Measurements from ENCODE around the gene KRT32. TPM values are rescaled to one million over a fixed set of nuclear protein-coding genes. Genes with fewer than 3 reads are reported as not detected.
A peak's percentile ranks its signal among the peaks of the same experiment; 100 is the strongest.

Gene KRT32
- polyA plus RNA-seq, 3 donors from 2014 or later, result not detected

- H3K9me3 Mint-ChIP-seq, result no peaks in the 10 kb centered on the region
- no peak overlapping the region for H3K4me3 Mint-ChIP-seq
- DNase-seq, result no peak
- H3K27ac Mint-ChIP-seq, result no peak overlapping the region
- no peaks in the 10 kb centered on the region for H3K4me1 Mint-ChIP-seq
- peaks cover 0 to 5% (median 4%) of the 10 kb centered on the region in 3 donors for H3K27me3 Mint-ChIP-seq (ENCODE audit: low read depth in 3 of 3)
- no peaks in the 10 kb centered on the region for H3K36me3 Mint-ChIP-seq
These were observed 36.0 kb upstream of the KRT32 start for GRCh38 chr17:41503202-41503601.

DNA sequence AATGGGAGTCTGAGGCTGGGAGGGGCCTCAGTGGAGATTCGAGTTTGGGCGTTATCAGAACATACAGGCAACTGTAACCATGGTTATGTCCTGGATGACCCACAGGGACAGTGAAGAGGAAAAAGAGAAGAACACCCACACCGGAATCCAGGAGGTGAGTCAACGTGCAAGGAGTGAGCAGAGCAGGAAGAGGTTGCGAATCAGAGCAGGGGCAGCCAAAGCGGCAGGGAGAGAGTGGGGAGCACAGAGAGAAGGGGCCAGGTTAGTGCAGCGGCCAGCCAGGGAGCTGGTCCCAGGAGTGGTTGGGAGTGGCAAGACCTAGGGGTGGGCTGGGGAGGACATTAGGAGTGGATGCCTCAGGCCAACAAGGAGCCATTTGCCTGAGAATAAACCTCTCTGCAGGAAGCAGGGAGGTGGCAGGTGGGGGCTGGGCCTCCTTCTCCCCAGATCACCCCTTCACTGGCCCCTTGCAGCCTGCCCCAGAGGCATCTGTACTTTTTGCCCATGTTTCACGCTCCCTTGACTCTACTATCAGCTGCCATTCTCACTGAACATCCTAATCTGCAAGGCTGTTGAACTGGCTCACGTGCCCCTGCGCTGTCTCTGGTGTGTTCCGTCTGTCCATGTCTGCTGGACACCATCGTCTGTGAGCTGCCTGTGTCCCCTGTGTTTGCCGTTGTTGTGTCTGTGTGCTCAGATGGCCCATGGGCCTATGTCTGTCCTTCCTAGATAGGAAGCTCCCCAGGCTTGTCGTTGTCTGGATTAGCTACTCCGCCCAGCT, 33.1 kb upstream of the KRT32 start:
- Mint-ChIP-seq H3K9me3 (no peaks in the 10 kb centered on the region), H3K4me1 (peaks cover 0 to 2% of the 10 kb centered on the region in 2 donors), H3K27ac (no peak overlapping the region), H3K36me3 (no peaks in the 10 kb centered on the region), H3K4me3 (no peak overlapping the region), H3K27me3 (ENCODE audit: low read depth in 3 of 3) (peaks cover 0 to 7% (median 0%) of the 10 kb centered on the region in 3 donors)
- DNase-seq, result no peak

GRCh38 chr17:41499714-41500113, 32.5 kb upstream of the KRT32 start:
- no peaks in the 10 kb centered on the region for H3K36me3 Mint-ChIP-seq
- no peaks in the 10 kb centered on the region for H3K9me3 Mint-ChIP-seq
- peaks cover 0 to 2% of the 10 kb centered on the region in 2 donors for H3K4me1 Mint-ChIP-seq
- H3K27me3 Mint-ChIP-seq (ENCODE audit: low read depth in 3 of 3), result peaks cover 0 to 4% (median 0%) of the 10 kb centered on the region in 3 donors
- no peak for DNase-seq
- H3K27ac Mint-ChIP-seq, result no peak overlapping the region
- no peak overlapping the region for H3K4me3 Mint-ChIP-seq

DNA sequence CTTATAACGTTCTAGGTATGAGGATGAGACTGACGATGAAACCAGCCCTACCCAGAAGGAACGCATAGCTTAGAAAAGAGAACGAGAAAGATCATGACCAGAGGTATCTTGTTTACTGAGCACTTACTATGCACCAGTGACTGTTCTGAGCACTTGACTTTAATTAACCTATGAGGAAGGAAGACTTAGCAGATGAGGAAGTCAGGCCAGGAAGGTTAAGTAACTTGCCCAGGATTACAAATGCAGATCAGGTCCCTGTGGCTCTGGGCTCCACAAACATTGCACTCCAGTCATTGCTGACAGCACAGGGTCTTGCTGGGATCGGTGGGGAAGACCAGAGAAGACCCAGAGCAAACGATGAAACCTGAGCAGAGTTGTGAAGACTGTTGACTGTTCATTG, 31.1 kb upstream of the KRT32 start:
- no peak overlapping the region for H3K4me3 Mint-ChIP-seq
- peaks cover 0 to 2% of the 10 kb centered on the region in 2 donors for H3K4me1 Mint-ChIP-seq
- H3K9me3 Mint-ChIP-seq, result no peaks in the 10 kb centered on the region
- H3K27ac Mint-ChIP-seq, result no peak overlapping the region
- H3K27me3 Mint-ChIP-seq (ENCODE audit: low read depth in 3 of 3), result peaks cover 0 to 4% (median 1%) of the 10 kb centered on the region in 3 donors
- H3K36me3 Mint-ChIP-seq, result no peaks in the 10 kb centered on the region
- no peak for DNase-seq

- Mint-ChIP-seq H3K4me3 (no peak overlapping the region), H3K4me1 (peaks cover 0 to 2% of the 10 kb centered on the region in 2 donors), H3K9me3 (no peaks in the 10 kb centered on the region), H3K27ac (no peak overlapping the region), H3K27me3 (ENCODE audit: low read depth in 3 of 3) (peaks cover 0 to 5% (median 4%) of the 10 kb centered on the region in 3 donors), H3K36me3 (no peaks in the 10 kb centered on the region)
- DNase-seq, result peak; percentile 12 to 18 (median 14)
These were observed 29.8 kb upstream of the KRT32 start for GRCh38 chr17:41496803-41497484.

GRCh38 chr17:41494524-41494923, 27.3 kb upstream of the KRT32 start:
- no peak overlapping the region for H3K4me3 Mint-ChIP-seq
- no peaks in the 10 kb centered on the region for H3K36me3 Mint-ChIP-seq
- peaks cover 2 to 9% (median 4%) of the 10 kb centered on the region in 3 donors for H3K27me3 Mint-ChIP-seq (ENCODE audit: low read depth in 3 of 3)
- no peaks in the 10 kb centered on the region for H3K9me3 Mint-ChIP-seq
- no peak overlapping the region for H3K27ac Mint-ChIP-seq
- H3K4me1 Mint-ChIP-seq, result peaks cover 0 to 2% of the 10 kb centered on the region in 2 donors
- no peak for DNase-seq

GRCh38 chr17:41492771-41493170, 25.6 kb upstream of the KRT32 start:
- Mint-ChIP-seq H3K4me3 (no peak overlapping the region), H3K4me1 (peaks cover 0 to 2% of the 10 kb centered on the region in 2 donors), H3K9me3 (no peaks in the 10 kb centered on the region), H3K36me3 (no peaks in the 10 kb centered on the region), H3K27me3 (ENCODE audit: low read depth in 3 of 3) (peaks cover 3 to 9% (median 4%) of the 10 kb centered on the region in 3 donors), H3K27ac (no peak overlapping the region)
- DNase-seq, result no peak

DNA sequence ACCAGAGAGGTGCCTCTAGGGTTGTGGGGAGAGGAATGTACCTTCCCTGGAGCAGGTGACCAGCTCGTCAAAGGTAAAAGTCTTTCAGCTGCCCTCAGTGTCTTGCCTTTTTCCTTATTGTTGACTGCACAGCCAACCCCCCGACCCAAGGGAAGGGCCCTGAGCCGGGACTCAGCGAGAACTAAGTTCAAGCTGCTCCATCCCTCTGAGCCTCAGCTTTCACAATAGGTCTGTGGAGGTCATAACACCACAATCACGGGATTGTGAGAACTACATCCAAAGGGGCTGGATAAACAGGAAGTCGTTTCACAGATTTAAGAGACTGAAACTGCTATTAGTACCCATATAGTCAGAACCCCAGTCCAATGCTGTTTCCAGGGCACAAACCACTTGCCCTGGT, 25.2 kb upstream of the KRT32 start:
- no peak for DNase-seq
- Mint-ChIP-seq H3K4me3 (no peak overlapping the region), H3K27ac (no peak overlapping the region), H3K9me3 (no peaks in the 10 kb centered on the region), H3K27me3 (ENCODE audit: low read depth in 3 of 3) (peaks cover 3 to 9% (median 4%) of the 10 kb centered on the region in 3 donors), H3K4me1 (peaks cover 0 to 2% of the 10 kb centered on the region in 2 donors), H3K36me3 (no peaks in the 10 kb centered on the region)

DNA sequence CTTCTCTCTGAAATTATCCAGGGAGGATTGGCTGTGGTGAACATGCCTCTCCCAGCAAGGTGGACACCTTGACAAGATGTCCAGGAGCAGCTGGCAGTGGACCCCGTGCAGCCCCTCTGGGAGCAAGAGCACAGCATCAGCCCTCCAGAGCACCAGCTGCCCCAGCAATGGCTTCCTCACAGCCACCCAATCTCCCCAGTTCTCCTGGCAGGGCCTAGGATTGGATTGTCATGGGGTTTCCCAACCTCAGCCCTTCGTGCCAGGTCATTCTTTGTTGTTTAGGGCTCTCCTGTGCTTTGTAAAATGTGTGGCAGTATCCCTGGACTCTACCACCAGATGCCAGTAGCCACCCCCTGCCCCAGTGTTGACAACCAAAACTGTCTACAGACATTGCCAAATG, 24.3 kb upstream of the KRT32 start:
- no peak for DNase-seq
- H3K27ac Mint-ChIP-seq, result no peak overlapping the region

GRCh38 chr17:41490000-41490990, 23.1 kb upstream of the KRT32 start:
- H3K4me3 Mint-ChIP-seq, result no peak overlapping the region
- no peaks in the 10 kb centered on the region for H3K36me3 Mint-ChIP-seq
- no peaks in the 10 kb centered on the region for H3K4me1 Mint-ChIP-seq
- no peaks in the 10 kb centered on the region for H3K9me3 Mint-ChIP-seq
- peaks cover 2 to 11% (median 6%) of the 10 kb centered on the region in 3 donors for H3K27me3 Mint-ChIP-seq (ENCODE audit: low read depth in 3 of 3)
- H3K27ac Mint-ChIP-seq, result no peak overlapping the region
- no peak for DNase-seq

More for the DNA sequence above, 24.3 kb upstream of the KRT32 start:
- peaks cover 3 to 9% (median 4%) of the 10 kb centered on the region in 3 donors for H3K27me3 Mint-ChIP-seq (ENCODE audit: low read depth in 3 of 3)
- H3K4me1 Mint-ChIP-seq, result no peaks in the 10 kb centered on the region
- H3K9me3 Mint-ChIP-seq, result no peaks in the 10 kb centered on the region
- no peak overlapping the region for H3K4me3 Mint-ChIP-seq
- H3K36me3 Mint-ChIP-seq, result no peaks in the 10 kb centered on the region

GRCh38 chr17:41489531-41489930, 22.3 kb upstream of the KRT32 start, which contains the start of gene KRT36:
TSS of gene KRT36 (minus strand) at chr17:41489910. CDS start at chr17:41489864, 46 bp downstream.
- no peak for DNase-seq
- H3K9me3 Mint-ChIP-seq, result no peaks in the 10 kb centered on the region
- H3K4me3 Mint-ChIP-seq, result no peak within 1 kb of the TSS
- no peak within 1 kb of the TSS for H3K27ac Mint-ChIP-seq
- no peaks in the 10 kb centered on the region for H3K36me3 Mint-ChIP-seq
- H3K27me3 Mint-ChIP-seq (ENCODE audit: low read depth in 3 of 3), result peaks cover 2 to 13% (median 6%) of the 10 kb centered on the region in 3 donors
- no peaks in the 10 kb centered on the region for H3K4me1 Mint-ChIP-seq

DNA sequence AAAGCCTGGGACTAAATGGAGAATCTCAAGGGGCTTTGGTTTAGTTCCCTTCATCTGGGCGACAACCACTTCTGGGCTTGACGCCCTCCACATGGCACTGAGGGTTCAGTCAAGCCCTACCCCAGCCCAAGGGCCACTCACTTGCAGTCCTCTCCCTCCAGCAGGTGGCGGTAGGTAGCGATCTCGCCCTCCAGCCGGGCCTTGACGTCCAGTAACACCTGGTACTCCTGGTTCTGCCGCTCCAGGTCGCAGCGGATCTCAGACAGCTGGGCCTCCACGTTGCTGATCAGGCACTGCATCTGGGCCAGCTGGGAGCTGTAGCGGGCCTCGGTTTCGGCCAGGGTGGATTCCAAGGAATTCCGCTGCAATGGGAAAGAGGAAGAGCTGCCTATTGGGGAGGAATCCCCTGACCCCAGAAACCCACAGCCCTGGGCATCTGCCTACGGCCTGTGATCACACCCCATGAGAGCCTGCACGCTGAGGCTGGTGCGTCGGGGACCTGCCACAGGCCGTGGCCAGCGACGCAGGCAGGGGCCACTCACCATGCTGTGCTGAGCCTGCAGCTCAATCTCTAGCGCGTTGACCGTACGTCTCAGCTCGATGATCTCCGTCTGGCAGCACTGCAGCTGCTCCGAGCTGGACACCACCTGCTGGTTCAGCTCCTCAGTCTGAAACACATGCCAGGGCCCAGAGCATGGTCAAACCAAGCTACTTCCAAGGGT, 19.8 kb upstream of the KRT32 start:
- H3K27ac Mint-ChIP-seq, result no peak overlapping the region
- DNase-seq, result peak in 2 of 3 donors; percentile 16 to 19
- no peaks in the 10 kb centered on the region for H3K36me3 Mint-ChIP-seq
- no peaks in the 10 kb centered on the region for H3K4me1 Mint-ChIP-seq
- no peaks in the 10 kb centered on the region for H3K9me3 Mint-ChIP-seq
- peaks cover 2 to 8% (median 8%) of the 10 kb centered on the region in 3 donors for H3K27me3 Mint-ChIP-seq (ENCODE audit: low read depth in 3 of 3)
- H3K4me3 Mint-ChIP-seq, result no peak overlapping the region

DNA sequence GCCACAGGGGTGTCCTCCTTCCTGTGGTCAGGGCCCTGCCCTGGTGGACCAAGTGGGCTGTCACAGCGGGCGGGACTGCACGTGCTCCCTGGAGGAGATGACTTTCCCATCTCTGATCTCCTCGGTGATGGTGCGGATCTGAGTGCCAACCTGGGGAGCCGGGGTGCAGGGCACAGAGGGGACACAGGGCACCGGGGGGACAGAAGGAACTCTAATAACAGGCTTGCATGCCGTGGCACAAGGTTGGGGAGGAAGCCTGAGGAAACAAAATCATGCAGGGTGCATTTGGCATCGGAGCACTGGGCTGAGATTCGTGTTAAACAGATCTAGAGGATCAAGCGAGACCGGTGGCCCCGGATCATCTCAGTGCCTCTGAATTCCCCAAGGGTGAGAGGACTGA, 19.1 kb upstream of the KRT32 start:
- Mint-ChIP-seq H3K9me3 (no peaks in the 10 kb centered on the region), H3K27me3 (ENCODE audit: low read depth in 3 of 3) (peaks cover 2 to 8% (median 8%) of the 10 kb centered on the region in 3 donors), H3K36me3 (no peaks in the 10 kb centered on the region), H3K4me1 (no peaks in the 10 kb centered on the region), H3K27ac (no peak overlapping the region), H3K4me3 (no peak overlapping the region)
- DNase-seq, result no peak
